Suprapubic skin (tissue), 4 donors: Measurements from ENCODE around the gene MMP17.

ENCODE experiments used
- EP300 ChIP-seq: sonication (generic); formaldehyde crosslinking; IDR thresholded peaks from one replicate; pipeline ENCODE4 v1.6.1; 2017; ENCODE audit warnings: antibody characterized with exemption
- POLR2AphosphoS5 ChIP-seq, 3 donors: sonication (generic); formaldehyde crosslinking; IDR thresholded peaks; one replicate each; pipeline ENCODE4 v1.6.1; 2017; ENCODE audit warnings: antibody characterized with exemption in 3 of 3

GRCh38 chr12:131832321-131833231 lies 4.4 kb downstream of the MMP17 start:
- TF ChIP-seq EP300 (no peak), POLR2AphosphoS5 (IDR thresholded peaks at IDR 0.05) (no peak)
